Spinal cord (tissue), 10 donors: ENCODE data around the gene ASCC3. TPM values are rescaled to one million over a fixed set of nuclear protein-coding genes. Genes with fewer than 3 reads are reported as not detected.

ENCODE experiments used
- DNase-seq, 6 donors: peaks; one replicate each; pipeline versions ENCODE4 v3.0.0 to v3.0.0-alpha.2; 2013 to 2015; ENCODE audit warnings: low spot score in 6 of 6, low read depth in 4 of 6
- H3K27ac ChIP-seq: one replicate; pipeline ENCODE4 v1.5.1; 2013; ENCODE audit warnings: low read depth, low read length, control low read depth
- H3K27me3 ChIP-seq: one replicate; pipeline ENCODE4 v1.6.1; 2013; ENCODE audit warnings: low read length; ENCODE audit not compliant: control insufficient read depth, insufficient read depth
- H3K36me3 ChIP-seq: one replicate; pipeline ENCODE4 v1.6.1; 2013; ENCODE audit warnings: low read length; ENCODE audit not compliant: control insufficient read depth, insufficient read depth
- H3K4me1 ChIP-seq: one replicate; pipeline ENCODE4 v1.6.1; 2013; ENCODE audit warnings: low read length; ENCODE audit not compliant: control insufficient read depth, insufficient read depth
- H3K4me3 ChIP-seq: one replicate; pipeline ENCODE4 v1.5.1; 2013; ENCODE audit warnings: low read depth, low read length, control low read depth
- H3K9me3 ChIP-seq: one replicate; pipeline ENCODE4 v1.6.1; 2013; ENCODE audit warnings: low read length; ENCODE audit not compliant: control insufficient read depth, insufficient read depth
- WGBS: methylation state at CpG from one replicate; pipeline ENCODE4 v1.1.5; 2013; ENCODE audit warnings: missing lambda C conversion rate; ENCODE audit not compliant: insufficient coverage; 5-methylcytosine and 5-hydroxymethylcytosine counted together
- polyA plus RNA-seq, 2 donors: library from polyadenylated mRNA; unstranded; fragments of 120-200 nt; gene quantifications; one replicate each; pipeline ENCODE4 v1.2.1, GENCODE V29; 2013; ENCODE audit not compliant: insufficient read length in 2 of 2
- total RNA-seq, 2 donors: library from RNA; depleted of rRNA in 1 of 2; stranded (reverse); fragments of 120-200 nt in 1 of 2; fragments of >200 nt in 1 of 2; gene quantifications; one replicate each; pipeline versions ENCODE4 v1.2.3 to v1.2.4, GENCODE V29; 2013 to 2014
- donor health status: healthy.

Gene ASCC3
- total and polyA plus RNA-seq, 4 donors = 19.7 to 53.3 (median 28.8) TPM

DNA sequence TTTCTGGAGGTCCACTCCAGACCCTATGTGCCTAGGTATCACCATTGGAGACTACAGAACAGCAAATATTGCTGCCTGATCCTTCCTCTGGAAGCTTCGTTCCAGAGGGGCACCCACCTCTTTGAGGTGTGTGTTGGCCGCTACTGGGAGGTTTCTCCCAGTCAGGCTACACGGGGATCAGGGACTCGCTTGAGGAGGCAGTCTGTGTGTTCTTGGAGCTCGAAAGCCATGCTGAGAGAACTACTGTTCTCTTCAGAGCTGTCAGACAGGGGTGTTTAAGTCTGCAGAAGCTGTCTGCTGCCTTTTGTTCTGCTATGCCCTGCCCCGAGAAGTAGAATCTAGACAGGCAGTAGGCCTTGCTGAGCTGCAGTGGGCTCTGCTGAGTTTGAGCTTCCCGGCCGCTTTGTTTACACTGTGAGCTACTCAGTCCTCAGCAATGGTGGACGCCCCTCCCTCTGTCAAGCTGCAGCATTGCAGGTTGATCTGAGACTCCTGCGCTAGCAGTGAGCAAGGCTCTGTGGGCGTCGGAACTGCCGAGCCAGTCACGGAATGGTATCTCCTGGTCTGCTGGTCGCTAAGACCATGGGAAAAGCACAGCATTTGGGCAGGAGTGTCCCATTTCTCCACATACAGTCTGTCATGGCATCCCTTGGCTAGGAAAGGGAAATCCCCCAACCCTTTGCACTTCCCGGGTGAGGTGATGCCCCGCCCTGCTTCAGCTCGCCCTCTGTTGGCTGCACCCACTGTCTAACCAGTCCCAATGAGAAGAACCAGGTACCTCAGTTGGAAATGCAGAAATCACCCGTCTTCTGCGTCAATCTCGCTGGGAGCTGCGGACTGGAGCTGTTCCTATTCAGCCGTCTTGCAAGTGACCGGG lies 32.5 kb upstream of the ASCC3 start:
- H3K4me3 ChIP-seq = no peak overlapping the region
- no peaks in the 10 kb centered on the region for H3K9me3 ChIP-seq
- 77% methylated on average over 24 of the region's 24 CpGs for WGBS
- no peak for DNase-seq
- no peak overlapping the region for H3K27ac ChIP-seq
- H3K27me3 ChIP-seq = no peaks in the 10 kb centered on the region
- H3K4me1 ChIP-seq = no peaks in the 10 kb centered on the region
- H3K36me3 ChIP-seq = no peaks in the 10 kb centered on the region

DNA sequence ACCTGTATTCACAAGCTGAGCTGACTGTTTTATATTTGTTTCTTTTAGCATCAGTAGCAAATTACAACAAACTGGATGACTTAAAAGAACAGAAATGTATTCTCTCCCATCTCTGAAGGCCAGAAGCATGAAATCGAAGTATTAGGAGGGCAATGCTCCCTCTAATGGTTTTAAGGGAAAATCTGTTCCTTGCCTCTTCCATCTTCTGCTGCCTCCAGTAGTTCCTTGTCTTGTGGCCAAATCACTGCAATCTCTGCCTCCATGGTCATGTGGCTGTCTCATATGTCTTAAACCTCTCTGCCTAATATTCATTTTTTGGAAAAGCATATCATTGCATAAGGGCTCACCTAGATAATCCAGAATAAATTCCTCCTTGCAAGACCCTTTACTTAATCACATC lies 25.2 kb upstream of the ASCC3 start:
- Histone ChIP-seq H3K36me3 (no peaks in the 10 kb centered on the region), H3K4me3 (no peak overlapping the region), H3K4me1 (no peaks in the 10 kb centered on the region), H3K27me3 (no peaks in the 10 kb centered on the region), H3K27ac (no peak overlapping the region), H3K9me3 (no peaks in the 10 kb centered on the region)
- WGBS = 100% methylated on average over 1 of the region's 1 CpG
- no peak for DNase-seq

DNA sequence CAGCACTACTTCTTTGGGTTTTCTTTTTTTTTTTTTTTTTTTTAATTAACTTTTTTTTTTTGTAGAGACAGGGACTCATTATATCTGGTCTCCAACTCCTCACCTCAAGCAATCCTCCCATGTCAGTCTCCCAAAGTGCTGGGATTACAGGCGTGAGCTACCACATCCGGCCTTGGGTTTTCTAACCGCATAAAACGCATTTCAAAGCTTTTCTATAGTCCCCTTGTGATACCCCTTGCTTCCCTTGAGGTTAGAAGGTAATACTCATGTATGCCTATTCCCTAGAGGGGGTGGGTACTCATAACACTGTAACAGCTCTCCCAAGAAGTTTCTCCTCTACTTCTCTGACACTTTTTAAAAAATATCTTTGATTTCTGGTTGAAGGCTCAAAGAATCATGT lies 23.9 kb upstream of the ASCC3 start:
- Histone ChIP-seq H3K27ac (no peak overlapping the region), H3K4me3 (no peak overlapping the region), H3K36me3 (no peaks in the 10 kb centered on the region), H3K4me1 (no peaks in the 10 kb centered on the region), H3K27me3 (no peaks in the 10 kb centered on the region), H3K9me3 (no peaks in the 10 kb centered on the region)
- DNase-seq = no peak
- 63% methylated on average over 2 of the region's 4 CpGs for WGBS

DNA sequence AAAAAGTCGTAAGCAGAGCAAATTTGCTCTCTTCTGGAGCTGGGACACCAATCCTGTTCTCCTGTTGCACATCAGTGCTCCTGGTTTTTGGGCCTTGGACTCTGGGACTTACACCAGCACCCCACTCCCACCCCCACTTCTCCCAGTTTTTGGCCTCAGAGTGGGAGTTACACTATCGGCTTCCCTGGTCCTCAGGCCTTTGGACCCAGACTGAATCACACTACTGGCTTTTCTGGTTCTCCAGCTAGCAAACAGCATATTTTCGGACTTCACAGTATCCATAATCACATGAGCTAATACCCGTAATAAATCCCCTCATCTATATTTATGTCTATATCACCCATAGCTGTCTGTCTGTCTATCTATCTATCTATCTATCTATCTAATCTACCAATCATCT lies 23.2 kb upstream of the ASCC3 start:
- Histone ChIP-seq H3K4me3 (no peak overlapping the region), H3K27ac (no peak overlapping the region), H3K9me3 (no peaks in the 10 kb centered on the region), H3K36me3 (no peaks in the 10 kb centered on the region), H3K4me1 (no peaks in the 10 kb centered on the region), H3K27me3 (no peaks in the 10 kb centered on the region)
- WGBS = 88% methylated on average over 4 of the region's 4 CpGs
- DNase-seq = no peak

DNA sequence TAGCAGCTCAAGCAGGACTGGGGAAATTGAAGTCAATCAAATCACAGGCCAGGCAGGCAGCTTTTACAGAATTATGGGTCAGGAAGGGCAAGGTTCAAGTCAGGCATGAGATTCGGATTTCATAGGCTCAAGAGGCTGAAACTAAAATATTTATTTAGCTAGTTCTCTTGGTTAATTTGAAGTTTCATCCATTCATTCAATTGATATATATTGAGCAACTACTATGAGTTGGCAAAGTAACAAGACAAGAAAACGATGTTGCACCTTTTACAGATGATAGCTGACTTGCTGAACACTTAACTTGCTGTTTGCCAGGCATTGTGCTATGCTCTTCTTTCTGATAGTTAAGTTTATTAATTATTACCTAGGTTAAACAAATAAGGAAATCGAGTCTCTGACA lies 20.5 kb upstream of the ASCC3 start:
- WGBS = no CpG with 5 or more reads among the region's 3 CpGs
- Histone ChIP-seq H3K27ac (no peak overlapping the region), H3K27me3 (no peaks in the 10 kb centered on the region), H3K36me3 (no peaks in the 10 kb centered on the region), H3K9me3 (no peaks in the 10 kb centered on the region), H3K4me1 (no peaks in the 10 kb centered on the region), H3K4me3 (no peak overlapping the region)
- no peak for DNase-seq

DNA sequence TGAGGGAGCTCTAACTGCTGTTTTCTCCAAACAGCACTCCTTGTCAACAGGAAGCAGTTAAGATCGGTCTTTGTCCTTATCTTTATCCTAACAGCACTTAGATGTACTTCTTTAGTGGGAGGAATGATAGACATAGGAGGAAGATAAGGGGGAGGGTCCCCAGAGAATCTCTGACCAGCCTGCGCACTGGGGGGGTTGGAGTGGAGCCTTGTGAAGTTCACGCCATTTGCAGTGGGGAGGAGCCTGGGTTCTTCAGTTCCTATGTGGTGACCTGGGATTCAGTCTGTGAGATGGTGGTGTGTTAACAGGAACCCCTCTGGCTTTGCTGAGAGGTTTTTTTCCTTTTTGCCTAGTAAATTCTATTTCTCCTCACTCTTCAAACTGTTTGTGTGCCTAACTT lies 18.1 kb upstream of the ASCC3 start:
- DNase-seq = no peak
- 90% methylated on average over 2 of the region's 3 CpGs for WGBS
- Histone ChIP-seq H3K4me3 (no peak overlapping the region), H3K27ac (no peak overlapping the region), H3K9me3 (no peaks in the 10 kb centered on the region), H3K27me3 (no peaks in the 10 kb centered on the region), H3K36me3 (no peaks in the 10 kb centered on the region), H3K4me1 (no peaks in the 10 kb centered on the region)

DNA sequence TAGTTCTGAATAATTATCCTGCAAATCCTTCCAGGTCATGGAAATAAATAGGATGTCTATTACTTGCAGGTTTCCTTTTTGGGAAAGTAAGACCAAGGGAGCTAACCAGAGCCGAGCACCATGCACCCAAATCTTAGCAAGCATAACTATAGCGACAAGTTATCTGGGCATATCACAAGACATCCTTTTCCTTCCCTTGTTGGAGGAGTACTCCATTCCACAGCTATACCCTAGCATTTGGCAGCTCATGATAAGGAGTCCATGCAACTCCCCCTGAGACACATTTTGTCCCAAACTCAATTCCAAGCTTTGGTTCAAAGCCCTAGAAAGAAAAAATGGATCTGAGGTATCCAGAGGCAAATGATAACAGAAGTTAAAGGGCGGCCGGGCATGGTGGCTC lies 16.5 kb upstream of the ASCC3 start:
- H3K9me3 ChIP-seq = no peaks in the 10 kb centered on the region
- H3K27me3 ChIP-seq = no peaks in the 10 kb centered on the region
- H3K4me1 ChIP-seq = no peaks in the 10 kb centered on the region
- no peaks in the 10 kb centered on the region for H3K36me3 ChIP-seq
- 100% methylated on average over 2 of the region's 4 CpGs for WGBS
- H3K4me3 ChIP-seq = no peak overlapping the region
- DNase-seq = no peak
- H3K27ac ChIP-seq = no peak overlapping the region

DNA sequence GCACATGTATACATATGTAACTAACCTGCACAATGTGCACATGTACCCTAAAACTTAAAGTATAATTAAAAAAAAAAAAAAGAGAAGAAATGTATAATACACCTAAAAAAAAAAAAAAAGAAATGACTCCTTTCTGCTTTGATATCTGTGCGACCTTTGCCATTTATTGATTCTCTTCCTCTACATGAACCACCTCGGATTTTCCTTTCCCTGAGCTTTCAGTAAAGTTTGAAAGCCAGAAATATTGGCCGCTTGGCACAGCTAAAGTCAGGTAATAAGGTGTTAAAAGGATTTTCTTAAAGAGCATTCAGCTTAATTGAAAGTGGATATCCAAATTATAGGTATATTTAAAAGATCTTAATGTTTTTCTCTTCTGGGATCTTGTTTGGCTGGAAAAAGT lies 12.6 kb upstream of the ASCC3 start:
- no peak overlapping the region for H3K4me3 ChIP-seq
- H3K9me3 ChIP-seq = no peaks in the 10 kb centered on the region
- no peaks in the 10 kb centered on the region for H3K4me1 ChIP-seq
- WGBS = no CpG with 5 or more reads among the region's 3 CpGs
- no peak for DNase-seq
- H3K27me3 ChIP-seq = no peaks in the 10 kb centered on the region
- no peaks in the 10 kb centered on the region for H3K36me3 ChIP-seq
- H3K27ac ChIP-seq = no peak overlapping the region

DNA sequence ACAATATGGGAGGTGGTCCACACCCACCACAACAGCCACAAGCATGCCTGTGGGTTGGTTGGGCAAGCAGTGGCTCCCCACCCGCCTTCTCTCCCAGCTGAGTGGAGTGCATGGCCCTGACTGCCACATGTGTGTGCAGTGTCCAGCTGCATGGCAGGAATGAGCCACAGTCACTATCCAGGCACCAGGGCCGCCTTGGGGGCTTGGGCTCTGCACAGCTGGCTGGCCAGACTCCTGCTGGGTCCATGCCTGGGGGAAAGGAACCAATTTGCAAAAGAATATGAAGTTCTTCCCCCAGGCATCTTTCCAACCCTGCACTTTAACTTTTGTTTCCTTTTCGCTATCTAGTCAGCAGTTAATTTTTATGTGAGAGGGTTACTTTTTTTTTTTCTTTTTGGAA lies 11.6 kb upstream of the ASCC3 start:
- 45% methylated on average over 2 of the region's 3 CpGs for WGBS
- H3K4me1 ChIP-seq = no peaks in the 10 kb centered on the region
- DNase-seq = no peak

DNA sequence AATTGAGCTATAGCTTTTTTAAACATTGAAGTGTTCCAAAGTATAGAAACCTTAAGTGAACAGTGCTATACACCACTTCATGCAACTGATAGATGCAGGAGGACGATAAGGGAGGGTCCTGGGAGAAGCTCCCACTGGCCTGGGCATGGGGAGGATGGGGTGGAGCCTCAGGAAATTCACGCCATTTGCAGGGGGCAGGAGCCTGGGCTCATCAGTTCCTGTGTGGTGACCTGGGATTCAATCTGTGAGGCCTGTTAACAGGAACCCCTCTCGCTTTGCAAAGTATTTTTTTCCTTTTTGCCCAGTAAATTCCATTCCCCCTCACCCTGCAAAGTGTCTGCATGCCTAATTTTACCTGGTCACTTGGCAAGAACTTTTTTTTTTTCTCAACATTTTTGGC lies 11.0 kb upstream of the ASCC3 start:
- no peaks in the 10 kb centered on the region for H3K4me1 ChIP-seq
- no peak for DNase-seq
- no peak overlapping the region for H3K4me3 ChIP-seq
- 81% methylated on average over 3 of the region's 3 CpGs for WGBS
- H3K27ac ChIP-seq = no peak overlapping the region
- no peaks in the 10 kb centered on the region for H3K36me3 ChIP-seq
- H3K27me3 ChIP-seq = no peaks in the 10 kb centered on the region
- no peaks in the 10 kb centered on the region for H3K9me3 ChIP-seq

More for the DNA sequence above, 11.6 kb upstream of the ASCC3 start:
- no peaks in the 10 kb centered on the region for H3K27me3 ChIP-seq
- H3K9me3 ChIP-seq = no peaks in the 10 kb centered on the region
- no peaks in the 10 kb centered on the region for H3K36me3 ChIP-seq
- no peak overlapping the region for H3K27ac ChIP-seq
- H3K4me3 ChIP-seq = no peak overlapping the region
